ENCODE results near the gene XYLB. TPM values are rescaled to one million over a fixed set of nuclear protein-coding genes. Genes with fewer than 3 reads are reported as not detected.

XYLB gene
- total RNA-seq, 1 donor from 2014 or later: 0.43 TPM

- intact Hi-C loops (cut with DNase I): loop anchor here (5.0 to 10.0 kb wide), 4 partner anchors 290 to 1998 kb away; partner anchors contain the start of genes ACAA1, EIF1B, MYD88 and OXSR1
These were observed 107.7 kb downstream of the XYLB start for GRCh38 chr3:38454178-38454883.

GRCh38 chr3:38454884-38455638, 108.5 kb downstream of the XYLB start:
- H3K36me3 ChIP-seq: no peaks in the 10 kb centered on the region
- H3K4me1 ChIP-seq: peaks cover 4 to 23% of the 10 kb centered on the region in 2 donors
- intact Hi-C loops (cut with DNase I): loop anchor here (5.0 to 10.0 kb wide), 5 partner anchors 290 to 1997 kb away; partner anchors contain the start of genes ACAA1, EIF1B, MYD88 and OXSR1
- peak in 1 of 2 donors; percentile 83 for DNase-seq (ENCODE audit: low spot score in 2 of 2)
- H3K9me3 ChIP-seq: no peaks in the 10 kb centered on the region
- peak overlapping the region; percentile 45 to 61 for H3K27ac ChIP-seq
- peak overlapping the region; percentile 88 to 99 for H3K4me3 ChIP-seq
- no peak for TF ChIP-seq CTCF (IDR thresholded peaks at IDR 0.05)
- no peaks in the 10 kb centered on the region for H3K27me3 ChIP-seq

More at GRCh38 chr3:38454178-38454883, 107.7 kb downstream of the XYLB start:
- DNase-seq (ENCODE audit: low spot score in 2 of 2): no peak
- TF ChIP-seq CTCF (IDR thresholded peaks at IDR 0.05): no peak
- H3K4me3 ChIP-seq: peak overlapping the region; percentile 88 to 99
- no peaks in the 10 kb centered on the region for H3K27me3 ChIP-seq
- peaks cover under 1 to 17% of the 10 kb centered on the region in 2 donors for H3K4me1 ChIP-seq
- H3K36me3 ChIP-seq: no peaks in the 10 kb centered on the region
- no peaks in the 10 kb centered on the region for H3K9me3 ChIP-seq
- peak overlapping the region; percentile 45 to 61 for H3K27ac ChIP-seq

- TF ChIP-seq CTCF (IDR thresholded peaks at IDR 0.05): no peak
- no peak for DNase-seq (ENCODE audit: low spot score in 2 of 2)
- H3K4me1 ChIP-seq: peaks cover 4 to 30% of the 10 kb centered on the region in 2 donors
- H3K36me3 ChIP-seq: no peaks in the 10 kb centered on the region
- no peaks in the 10 kb centered on the region for H3K27me3 ChIP-seq
- H3K9me3 ChIP-seq: no peaks in the 10 kb centered on the region
- H3K4me3 ChIP-seq: peak overlapping the region; percentile 88 to 99
- intact Hi-C loops (cut with DNase I): loop anchor here (5.0 to 10.0 kb wide), 2 partner anchors 291 to 596 kb away; partner anchors contain the start of genes OXSR1, SCN11A and WDR48
- peak overlapping the region; percentile 45 to 61 for H3K27ac ChIP-seq
These were observed 109.2 kb downstream of the XYLB start for GRCh38 chr3:38455639-38456430.

GRCh38 chr3:38457111-38458003, 110.8 kb downstream of the XYLB start:
- no peaks in the 10 kb centered on the region for H3K27me3 ChIP-seq
- no peak for TF ChIP-seq CTCF (IDR thresholded peaks at IDR 0.05)
- no peak overlapping the region for H3K27ac ChIP-seq
- no peaks in the 10 kb centered on the region for H3K9me3 ChIP-seq
- H3K4me1 ChIP-seq: peaks cover 4 to 34% of the 10 kb centered on the region in 2 donors
- DNase-seq (ENCODE audit: low spot score in 2 of 2): no peak
- H3K36me3 ChIP-seq: no peaks in the 10 kb centered on the region
- no peak overlapping the region for H3K4me3 ChIP-seq
- intact Hi-C loops (cut with DNase I): loop anchor here (5.0 to 10.0 kb wide), 2 partner anchors 293 to 595 kb away; partner anchors contain the start of genes OXSR1, SCN11A and WDR48

Measured in ascending aorta (tissue), 2 donors.